Measurements from ENCODE around the gene CPA2. TPM values are rescaled to one million over a fixed set of nuclear protein-coding genes. Genes with fewer than 3 reads are reported as not detected.
"Not testable (repeated sequence)": the region's sequence is repeated elsewhere in the genome, so short reads cannot be mapped to it uniquely, and the experiment has no call there.

Gene CPA2
- total and polyA plus RNA-seq, 2 of the 4 experiments (the other 2 are of a cell fraction): 0.05 TPM; not detected in 1

DNA sequence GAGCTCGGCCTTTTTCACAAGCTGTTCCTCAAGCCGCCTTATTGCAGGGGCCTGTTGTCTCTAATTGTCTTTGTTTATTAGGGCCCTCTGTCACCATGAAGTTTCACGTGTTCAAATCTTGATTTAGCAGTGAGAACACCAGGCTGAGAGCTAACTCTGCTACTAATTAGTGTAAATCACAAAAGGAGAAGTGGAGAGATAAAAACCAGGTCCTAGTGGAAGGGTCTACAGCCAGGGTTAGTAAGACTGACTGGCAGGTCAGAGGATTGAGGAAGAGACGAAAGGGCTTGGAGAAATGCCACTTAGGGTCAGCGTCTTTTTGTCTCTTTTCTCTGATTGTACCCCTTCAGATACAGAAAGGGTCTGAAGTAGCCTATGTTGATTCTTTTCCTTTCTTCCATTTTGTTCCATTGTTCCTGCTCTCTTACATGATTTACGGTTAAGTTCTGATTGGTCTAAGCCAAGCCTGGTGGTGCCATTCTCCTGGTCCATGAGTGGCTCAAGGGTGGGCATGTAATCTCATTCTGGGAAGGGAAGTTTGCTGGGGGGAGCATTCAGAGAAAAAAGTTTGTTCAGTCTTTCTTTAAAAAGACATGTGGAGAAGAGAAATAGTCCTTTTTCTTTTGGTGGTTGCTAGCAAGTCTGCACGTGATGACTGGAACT, 37.7 kb upstream of the CPA2 start:
- no peak overlapping the region for H4K5ac ChIP-seq (ENCODE audit: low read depth, low read length)
- no peak overlapping the region for H2BK20ac ChIP-seq (ENCODE audit: low read depth, low read length)
- no TSS peak for BruUV-seq (replicated peaks)
- H3K4me3 ChIP-seq (ENCODE audit: insufficient read depth, low read depth, low read length): no peak overlapping the region
- no peaks in the 10 kb centered on the region for H3K36me3 ChIP-seq (ENCODE audit: control insufficient read depth, insufficient read depth, low read length)
- no peaks in the 10 kb centered on the region for H3K9me1 ChIP-seq (ENCODE audit: insufficient read depth, low read length)
- no peak overlapping the region for H3K23ac ChIP-seq (ENCODE audit: low read depth, low read length)
- no peak overlapping the region for H3K56ac ChIP-seq (ENCODE audit: extremely low read depth, insufficient read depth, low read length)
- no peak overlapping the region for H3K14ac ChIP-seq (replicated peaks; ENCODE audit: low read depth, low read length)
- H3K4me1 ChIP-seq (ENCODE audit: control insufficient read depth, insufficient read depth, low read length): no peaks in the 10 kb centered on the region; the same call in 1 of the 2 replicates
- no peaks in the 10 kb centered on the region for H3K9me3 ChIP-seq (ENCODE audit: control insufficient read depth, insufficient read depth, low read length)
- dilution Hi-C loops (cut with HindIII; ENCODE audit: low sequenced_read_pairs, unreplicated experiment): no loop called here
- no peak overlapping the region for H2BK15ac ChIP-seq (ENCODE audit: low read depth, low read length)
- no peak overlapping the region for H3K18ac ChIP-seq (ENCODE audit: low read depth, low read length)
- H4K91ac ChIP-seq (ENCODE audit: insufficient read depth, low read depth, low read length): no peak overlapping the region
- no peaks in the 10 kb centered on the region for H3K27me3 ChIP-seq (ENCODE audit: control insufficient read depth, insufficient read depth, low read length)
- H3K79me1 ChIP-seq (ENCODE audit: low read depth in 1 of 2, low read length in 2 of 2): no peaks in the 10 kb centered on the region
- H2AFZ ChIP-seq (replicated peaks; ENCODE audit: low read length, poor library complexity): no peak overlapping the region
- no peak for DNase-seq
- no peak overlapping the region for H2AK9ac ChIP-seq (replicated peaks; ENCODE audit: low read depth, low read length, poor library complexity)
- no peak for ATAC-seq (ENCODE audit: low read depth)
- H2BK120ac ChIP-seq (ENCODE audit: low read depth, low read length): no peak overlapping the region
- no peak overlapping the region for H3K4ac ChIP-seq (ENCODE audit: low read depth, low read length)
- no peak overlapping the region for H2AK5ac ChIP-seq (ENCODE audit: low read depth, low read length)
- H4K20me1 ChIP-seq (ENCODE audit: insufficient read depth, low read length): no peaks in the 10 kb centered on the region
- no peak overlapping the region for H3K27ac ChIP-seq (ENCODE audit: insufficient read depth, low read length)
- ChIA-PET CTCF (no interaction called here), POLR2A (ENCODE audit: unreplicated experiment) (no interaction called here)
- no peak for TF ChIP-seq NFE2L2 (IDR thresholded peaks at IDR 0.05; ENCODE audit: low read depth, low read length)
- TF ChIP-seq, protein P1, sequence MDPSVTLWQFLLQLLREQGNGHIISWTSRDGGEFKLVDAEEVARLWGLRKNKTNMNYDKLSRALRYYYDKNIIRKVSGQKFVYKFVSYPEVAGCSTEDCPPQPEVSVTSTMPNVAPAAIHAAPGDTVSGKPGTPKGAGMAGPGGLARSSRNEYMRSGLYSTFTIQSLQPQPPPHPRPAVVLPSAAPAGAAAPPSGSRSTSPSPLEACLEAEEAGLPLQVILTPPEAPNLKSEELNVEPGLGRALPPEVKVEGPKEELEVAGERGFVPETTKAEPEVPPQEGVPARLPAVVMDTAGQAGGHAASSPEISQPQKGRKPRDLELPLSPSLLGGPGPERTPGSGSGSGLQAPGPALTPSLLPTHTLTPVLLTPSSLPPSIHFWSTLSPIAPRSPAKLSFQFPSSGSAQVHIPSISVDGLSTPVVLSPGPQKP (IDR thresholded peaks at IDR 0.05; ENCODE audit: borderline replicate concordance, low read depth, low read length): no peak
- no peak for TF ChIP-seq MXI1 (IDR thresholded peaks at IDR 0.05; ENCODE audit: borderline replicate concordance, low read depth, low read length)
- TF ChIP-seq RCOR1 (IDR thresholded peaks at IDR 0.05; ENCODE audit: insufficient replicate concordance, low read length): no peak
- no peak for TF ChIP-seq CHD1 (IDR thresholded peaks at IDR 0.05; ENCODE audit: low read depth, low read length)
- no peak for TF ChIP-seq POLR2A (IDR thresholded peaks at IDR 0.05; ENCODE audit: low read depth, low read length)
- no CpG with 5 or more reads among the region's 7 CpGs for WGBS, 2 experiments (ENCODE audit: extremely low coverage in 2 of 2, insufficient read length in 1 of 2)
- intact Hi-C loops (cut with micrococcal nuclease): no loop called here
- no peak overlapping the region for H4K8ac ChIP-seq (ENCODE audit: low read depth in 2 of 2, low read length in 2 of 2)
- no peak overlapping the region for H2BK5ac ChIP-seq (ENCODE audit: low read depth, low read length, poor library complexity, severe bottlenecking)
- no peak overlapping the region for H3K9ac ChIP-seq (ENCODE audit: low read depth, low read length)
- H3K4me2 ChIP-seq (ENCODE audit: low read depth, low read length): no peak overlapping the region
- in situ Hi-C loops (cut with MboI; ENCODE audit: low sequenced_read_pairs): no loop called here

DNA sequence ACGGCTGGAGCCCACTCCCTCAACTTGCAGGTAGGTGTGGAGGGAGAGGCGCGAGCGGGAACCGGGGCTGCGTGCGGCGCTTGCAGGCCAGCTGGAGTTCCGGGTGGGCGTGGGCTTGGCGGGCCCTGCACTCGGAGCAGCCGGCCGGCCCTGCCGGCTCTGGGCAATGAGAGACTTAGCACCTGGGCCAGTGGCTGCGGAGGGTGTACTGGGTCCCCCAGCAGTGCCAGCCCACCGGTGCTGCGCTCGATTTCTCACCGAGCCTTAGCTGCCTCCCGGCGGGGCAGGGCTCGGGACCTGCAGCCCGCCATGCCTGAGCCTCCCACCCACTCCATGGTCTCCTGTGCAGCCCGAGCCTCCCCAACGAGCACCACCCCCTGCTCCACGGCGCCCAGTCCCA, 36.7 kb upstream of the CPA2 start:
- H4K91ac ChIP-seq (ENCODE audit: insufficient read depth, low read depth, low read length); H3K9me1 ChIP-seq (ENCODE audit: insufficient read depth, low read length); H2BK120ac ChIP-seq (ENCODE audit: low read depth, low read length); H3K4ac ChIP-seq (ENCODE audit: low read depth, low read length); H2AK9ac ChIP-seq (replicated peaks; ENCODE audit: low read depth, low read length, poor library complexity); POLR2A ChIA-PET (ENCODE audit: unreplicated experiment); DNase-seq; H4K5ac ChIP-seq (ENCODE audit: low read depth, low read length); in situ Hi-C loops (cut with MboI; ENCODE audit: low sequenced_read_pairs); H4K20me1 ChIP-seq (ENCODE audit: insufficient read depth, low read length); H3K27me3 ChIP-seq (ENCODE audit: control insufficient read depth, insufficient read depth, low read length); H3K9ac ChIP-seq (ENCODE audit: low read depth, low read length); H2BK5ac ChIP-seq (ENCODE audit: low read depth, low read length, poor library complexity, severe bottlenecking); H3K4me2 ChIP-seq (ENCODE audit: low read depth, low read length); H3K14ac ChIP-seq (replicated peaks; ENCODE audit: low read depth, low read length); H2BK15ac ChIP-seq (ENCODE audit: low read depth, low read length); dilution Hi-C loops (cut with HindIII; ENCODE audit: low sequenced_read_pairs, unreplicated experiment); H3K23ac ChIP-seq (ENCODE audit: low read depth, low read length); H3K9me3 ChIP-seq (ENCODE audit: control insufficient read depth, insufficient read depth, low read length); BruUV-seq (replicated peaks); H4K8ac ChIP-seq (ENCODE audit: low read depth in 2 of 2, low read length in 2 of 2); H3K36me3 ChIP-seq (ENCODE audit: control insufficient read depth, insufficient read depth, low read length); H3K79me1 ChIP-seq (ENCODE audit: low read depth in 1 of 2, low read length in 2 of 2); H3K56ac ChIP-seq (ENCODE audit: extremely low read depth, insufficient read depth, low read length); H2AK5ac ChIP-seq (ENCODE audit: low read depth, low read length); ATAC-seq (ENCODE audit: low read depth); H3K4me3 ChIP-seq (ENCODE audit: insufficient read depth, low read depth, low read length); H3K27ac ChIP-seq (ENCODE audit: insufficient read depth, low read length); H3K18ac ChIP-seq (ENCODE audit: low read depth, low read length); H2BK20ac ChIP-seq (ENCODE audit: low read depth, low read length); H3K4me1 ChIP-seq (ENCODE audit: control insufficient read depth, insufficient read depth, low read length); H2AFZ ChIP-seq (replicated peaks; ENCODE audit: low read length, poor library complexity); CTCF ChIA-PET; intact Hi-C loops (cut with micrococcal nuclease): not testable (repeated sequence)
- 100% methylated on average over 1 of the region's 28 CpGs; no CpG with 5 or more reads in 1 of the 2 experiments for WGBS, 2 experiments (ENCODE audit: extremely low coverage in 2 of 2, insufficient read length in 1 of 2)
